Fibroblast of mammary gland (primary cell): ENCODE results near the gene PPP1R11.

Source experiments
- DNase-seq: peaks from one replicate; pipeline ENCODE4 v3.0.0-alpha.2; 2010; ENCODE audit warnings: low read depth
- H3K4me3 ChIP-seq: 2 replicates; pipeline ENCODE4 v1.5.1; 2011; ENCODE audit warnings: low read depth, mild to moderate bottlenecking, low read length, moderate library complexity; ENCODE audit not compliant: control insufficient read depth
- TF ChIP-seq, protein P1 (sequence below): conservative IDR thresholded peaks from 2 replicates; pipeline ENCODE4 v1.5.1; 2011; ENCODE audit warnings: low read depth, low read length, inconsistent platforms; ENCODE audit not compliant: control insufficient read depth, insufficient read depth

The PPP1R11 gene

DNA sequence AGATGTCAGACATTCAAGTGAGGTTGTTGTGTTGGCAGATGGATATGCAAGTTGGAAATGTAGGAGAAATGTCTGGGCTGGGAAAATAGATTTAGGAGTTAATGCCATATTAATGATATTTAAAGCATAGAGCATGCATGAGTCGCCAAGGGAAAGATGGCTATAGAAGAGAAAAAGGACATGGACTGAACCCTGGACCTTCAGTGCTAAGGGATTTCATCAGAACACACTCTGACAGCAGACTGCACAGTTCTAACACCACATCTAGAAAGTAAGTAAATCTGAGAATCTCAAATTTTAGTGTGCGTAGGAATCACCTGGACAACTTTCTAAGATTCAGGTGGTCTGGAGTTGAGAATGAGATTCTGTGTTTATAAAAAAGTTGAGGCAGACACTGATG, 23.3 kb upstream of the PPP1R11 start:
- TF ChIP-seq, protein P1, sequence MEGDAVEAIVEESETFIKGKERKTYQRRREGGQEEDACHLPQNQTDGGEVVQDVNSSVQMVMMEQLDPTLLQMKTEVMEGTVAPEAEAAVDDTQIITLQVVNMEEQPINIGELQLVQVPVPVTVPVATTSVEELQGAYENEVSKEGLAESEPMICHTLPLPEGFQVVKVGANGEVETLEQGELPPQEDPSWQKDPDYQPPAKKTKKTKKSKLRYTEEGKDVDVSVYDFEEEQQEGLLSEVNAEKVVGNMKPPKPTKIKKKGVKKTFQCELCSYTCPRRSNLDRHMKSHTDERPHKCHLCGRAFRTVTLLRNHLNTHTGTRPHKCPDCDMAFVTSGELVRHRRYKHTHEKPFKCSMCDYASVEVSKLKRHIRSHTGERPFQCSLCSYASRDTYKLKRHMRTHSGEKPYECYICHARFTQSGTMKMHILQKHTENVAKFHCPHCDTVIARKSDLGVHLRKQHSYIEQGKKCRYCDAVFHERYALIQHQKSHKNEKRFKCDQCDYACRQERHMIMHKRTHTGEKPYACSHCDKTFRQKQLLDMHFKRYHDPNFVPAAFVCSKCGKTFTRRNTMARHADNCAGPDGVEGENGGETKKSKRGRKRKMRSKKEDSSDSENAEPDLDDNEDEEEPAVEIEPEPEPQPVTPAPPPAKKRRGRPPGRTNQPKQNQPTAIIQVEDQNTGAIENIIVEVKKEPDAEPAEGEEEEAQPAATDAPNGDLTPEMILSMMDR, result no peak
- no peak overlapping the region for H3K4me3 ChIP-seq
- DNase-seq, result no peak

DNA sequence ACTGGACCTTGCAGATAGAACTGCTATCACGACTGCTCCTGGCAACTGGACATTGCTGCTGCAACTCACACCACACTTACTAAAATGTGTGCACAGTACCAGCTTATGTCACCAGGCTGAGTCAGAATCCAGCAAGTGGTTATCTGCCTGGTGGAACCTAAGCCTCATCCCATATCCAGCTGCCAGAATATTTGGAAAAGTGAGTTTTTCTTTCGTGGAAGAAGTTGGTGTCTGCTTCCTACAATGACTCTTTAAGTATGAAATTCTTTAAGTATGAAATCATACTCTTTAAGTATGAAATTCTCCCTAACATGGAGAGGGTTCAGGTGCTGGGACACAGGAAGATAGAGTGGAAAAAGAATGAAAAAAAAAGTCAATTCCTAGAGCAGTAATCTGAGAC, 22.4 kb upstream of the PPP1R11 start:
- TF ChIP-seq, protein P1, result no peak
- no peak overlapping the region for H3K4me3 ChIP-seq

DNA sequence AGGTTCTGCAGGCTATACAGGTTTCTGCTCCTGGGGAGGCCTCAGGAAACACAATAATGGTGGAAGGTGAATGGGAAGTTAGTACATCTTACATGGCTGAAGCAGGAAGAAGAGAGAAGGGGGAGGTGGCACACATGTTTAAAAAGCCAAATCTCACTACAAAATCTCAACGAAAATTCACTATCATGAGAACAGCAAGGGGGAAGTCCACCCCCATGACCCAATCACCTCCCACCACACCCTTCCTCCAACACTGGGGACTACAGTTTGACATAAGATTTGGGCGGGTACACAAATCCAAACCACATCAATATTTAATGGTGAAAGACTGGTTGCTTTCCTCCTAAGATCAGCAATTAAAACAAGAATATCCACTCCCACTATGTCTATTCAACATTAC, 19.8 kb upstream of the PPP1R11 start:
- H3K4me3 ChIP-seq, result no peak overlapping the region
- DNase-seq, result no peak
- TF ChIP-seq, protein P1, result no peak

More for the DNA sequence above, 22.4 kb upstream of the PPP1R11 start:
- DNase-seq, result peak; percentile 68

DNA sequence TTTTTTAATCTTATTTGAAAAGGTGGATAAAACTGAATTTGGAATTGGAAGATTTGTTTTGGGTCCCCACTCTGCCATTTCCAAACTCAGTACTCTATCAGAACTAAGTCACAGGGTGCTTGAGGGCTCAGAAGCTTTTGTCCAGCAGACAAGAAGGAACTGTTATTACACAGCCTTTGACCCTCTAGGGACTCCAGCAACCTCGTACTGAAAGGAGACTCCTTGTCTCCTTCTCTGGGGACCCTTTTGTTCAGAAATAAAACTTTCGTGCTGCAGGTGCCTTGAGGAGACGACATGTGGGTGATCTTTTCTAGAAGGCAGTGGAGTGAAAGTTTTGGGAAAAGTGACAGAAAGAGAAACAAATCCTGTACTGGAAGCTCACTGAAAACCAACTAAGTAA, 13.3 kb upstream of the PPP1R11 start:
- H3K4me3 ChIP-seq, result no peak overlapping the region
- DNase-seq, result no peak
- TF ChIP-seq, protein P1, result no peak

DNA sequence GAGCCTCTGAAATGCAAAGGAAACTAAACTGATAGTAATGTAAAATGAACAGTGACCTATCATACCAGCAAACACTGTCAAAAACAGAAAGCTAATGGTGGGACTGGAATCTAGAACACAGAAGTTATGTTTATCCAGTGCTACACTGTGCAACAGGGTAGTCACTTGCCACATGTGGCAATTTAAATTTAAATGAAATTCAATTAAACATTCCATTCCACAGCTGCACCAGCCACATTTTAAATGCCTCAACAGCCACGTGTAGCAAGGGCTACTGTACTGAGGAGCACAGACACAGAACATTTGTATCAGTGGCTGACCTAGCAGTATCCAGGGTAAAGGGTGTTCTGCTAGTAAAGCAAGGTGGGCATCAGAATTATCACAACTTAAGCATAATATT, 11.5 kb upstream of the PPP1R11 start:
- TF ChIP-seq, protein P1, result no peak
- no peak overlapping the region for H3K4me3 ChIP-seq
- DNase-seq, result no peak

DNA sequence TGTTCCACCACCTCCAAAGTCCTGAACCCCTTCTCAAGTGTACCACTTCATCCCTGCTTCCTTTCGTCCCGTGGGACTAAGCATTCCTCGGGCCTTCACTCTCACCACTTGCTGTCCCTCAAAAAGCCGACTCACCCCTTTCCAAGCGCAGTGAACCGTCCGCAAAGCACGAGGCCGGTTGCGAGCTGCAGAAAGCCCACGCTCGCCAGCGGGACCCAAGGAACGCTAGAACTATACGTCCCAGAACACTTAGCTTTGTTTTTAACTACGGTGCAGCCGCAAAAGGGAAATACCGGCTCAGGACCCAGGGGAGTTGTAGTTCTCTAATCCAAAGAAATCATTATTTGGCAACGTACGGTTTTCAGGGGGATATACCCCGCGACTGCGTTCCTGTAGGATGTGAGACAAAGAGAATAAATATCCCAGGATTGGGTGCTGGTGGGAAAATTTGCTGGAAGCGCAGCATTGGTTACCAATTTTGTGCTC, 6.3 kb upstream of the PPP1R11 start:
- TF ChIP-seq, protein P1, result no peak
- peak overlapping the region; percentile 90 for H3K4me3 ChIP-seq
- peak; percentile 48 for DNase-seq

DNA sequence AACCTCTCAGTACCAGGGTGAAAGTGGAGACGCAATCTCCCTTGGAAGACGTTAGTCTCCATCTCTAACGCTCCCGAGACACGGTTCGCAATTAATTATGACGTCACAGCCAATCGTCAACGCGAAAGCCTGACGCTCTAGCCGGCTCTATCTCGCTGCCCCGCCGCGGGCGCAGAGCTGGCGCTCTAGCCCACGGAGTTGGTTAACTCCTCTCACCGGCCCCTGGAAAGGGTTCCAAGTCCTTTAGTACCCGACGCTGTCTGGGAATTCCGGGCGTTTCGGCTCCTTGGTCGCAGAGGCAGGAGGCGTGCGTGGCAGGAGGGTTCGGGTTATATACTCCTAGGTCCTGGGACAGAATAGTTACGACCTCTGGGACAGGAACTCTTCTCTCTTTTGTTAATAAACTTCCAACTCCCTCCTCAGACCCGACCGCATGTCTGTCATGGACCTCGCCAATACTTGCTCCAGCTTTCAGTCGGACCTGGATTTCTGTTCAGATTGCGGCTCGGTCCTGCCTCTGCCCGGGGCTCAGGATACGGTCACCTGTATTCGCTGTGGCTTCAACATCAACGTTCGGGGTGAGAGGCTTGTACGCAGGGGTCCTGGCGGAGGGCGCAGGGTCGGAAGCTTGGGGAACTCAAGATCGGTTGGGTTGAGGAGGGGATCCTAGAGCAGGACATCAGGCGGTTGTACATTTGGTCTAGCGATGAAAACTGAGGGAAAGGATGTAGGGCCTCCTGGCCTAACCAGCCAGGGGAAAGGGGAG, 5.7 kb upstream of the PPP1R11 start, which contains the start of gene POLR1H:
TSS of gene POLR1H (plus strand) at position 174 of the 766 bp plus-strand sequence. CDS start at position 434, 260 bp downstream.
- DNase-seq, result peak; percentile 97
- TF ChIP-seq, protein P1, result no peak
- H3K4me3 ChIP-seq, result peak within 1 kb of the TSS; percentile 90
